Endothelial cell of umbilical vein (primary cell): Measurements from ENCODE around the gene CIRBP. TPM values are rescaled to one million over a fixed set of nuclear protein-coding genes. Genes with fewer than 3 reads are reported as not detected.

ENCODE experiments used
- BruUV-seq: library from RNA; stranded (reverse); fragments of 400-500 nt; replicated peaks from 2 replicates; lab custom pipeline; 2021; lab: Mats Ljungman, UMichigan
- CTCF ChIA-PET: fragments of 300-600, 350-600 bp; sonication (Branson Sonifier 250); formaldehyde crosslinking; loops from one replicate; lab custom pipeline; 2021; ENCODE audit warnings: antibody characterized with exemption, inconsistent platforms; lab: Charles Lee
- POLR2A ChIA-PET: fragments of 300-600, 350-600 bp; sonication (Branson Sonifier 250); formaldehyde crosslinking; loops from one replicate; lab custom pipeline; 2021; ENCODE audit warnings: antibody characterized with exemption, inconsistent platforms; lab: Charles Lee
- DNase-seq: peaks from one replicate; pipeline ENCODE4 v3.0.0-alpha.2; 2011; ENCODE audit warnings: low read depth, low spot score
- FAIRE-seq: peaks from 2 replicates; lab custom pipeline; 2011; peaks lifted over from hg19 to GRCh38; lab: Jason Lieb, UNC
- H2AFZ ChIP-seq: 2 replicates; pipeline ENCODE4 v1.6.0; 2012; ENCODE audit warnings: low read depth, low read length, control low read depth, inconsistent platforms
- H3K27ac ChIP-seq: 2 replicates; pipeline ENCODE4 v1.5.1; 2011; ENCODE audit warnings: low read depth, mild to moderate bottlenecking, control low read depth, low read length, moderate library complexity; ENCODE audit not compliant: insufficient read depth
- H3K27me3 ChIP-seq, 2 experiments: 2 replicates each; pipeline versions ENCODE4 v1.6.0 to v1.6.1; 2011; ENCODE audit warnings: low read length in 2 of 2, mixed read lengths in 1 of 2; ENCODE audit not compliant: control insufficient read depth in 2 of 2, insufficient read depth in 2 of 2
- H3K36me3 ChIP-seq, 2 experiments: 2 replicates in 1 of 2; 3 replicates in 1 of 2; pipeline ENCODE4 v1.5.1; 2011; ENCODE audit warnings: low read length in 2 of 2, mild to moderate bottlenecking in 1 of 2, moderate library complexity in 1 of 2; ENCODE audit not compliant: control insufficient read depth in 2 of 2, insufficient read depth in 2 of 2; ENCODE audit errors: extremely low read depth in 1 of 2
- H3K4me1 ChIP-seq: 3 replicates; pipeline ENCODE4 v1.5.1; 2011; ENCODE audit warnings: mild to moderate bottlenecking, low read length; ENCODE audit not compliant: control insufficient read depth, insufficient read depth; ENCODE audit errors: extremely low read depth
- H3K4me2 ChIP-seq: 2 replicates; pipeline ENCODE4 v1.6.1; 2011; ENCODE audit warnings: low read length, control low read depth, mixed read lengths; ENCODE audit not compliant: insufficient read depth
- H3K4me3 ChIP-seq, 3 experiments: fragments of 200-600 bp in 1 of 3; sonication (generic), shearing (Covaris generic) in 1 of 3; replicated peaks in 1 of 3; 2 replicates each; pipeline ENCODE4 v1.5.1; 2011 to 2016; ENCODE audit warnings: control low read depth in 3 of 3, low read length in 3 of 3, mild to moderate bottlenecking in 2 of 3, inconsistent platforms in 1 of 3, low read depth in 1 of 3, moderate library complexity in 1 of 3; ENCODE audit not compliant: insufficient read depth in 1 of 3
- H3K79me2 ChIP-seq: 2 replicates; pipeline ENCODE4 v1.6.0; 2012; ENCODE audit warnings: low read length, inconsistent platforms; ENCODE audit not compliant: control insufficient read depth, insufficient read depth
- H3K9ac ChIP-seq: replicated peaks from 2 replicates; pipeline ENCODE3; 2011; ENCODE audit warnings: low read length, control low read depth; ENCODE audit not compliant: insufficient read depth; ENCODE audit errors: extremely low read depth
- H3K9me1 ChIP-seq: replicated peaks from 3 replicates; pipeline ENCODE4 v1.6.0; 2011; ENCODE audit warnings: mild to moderate bottlenecking, low read length; ENCODE audit not compliant: control insufficient read depth, insufficient read depth; ENCODE audit errors: extremely low read depth
- H3K9me3 ChIP-seq: replicated peaks from 2 replicates; pipeline ENCODE4 v1.5.1; 2012; ENCODE audit warnings: low read length, inconsistent platforms; ENCODE audit not compliant: control insufficient read depth, insufficient read depth
- H4K20me1 ChIP-seq: replicated peaks from 2 replicates; pipeline ENCODE3; 2011; ENCODE audit warnings: mild to moderate bottlenecking, low read length; ENCODE audit not compliant: control insufficient read depth, insufficient read depth; ENCODE audit errors: extremely low read depth
- CTCF ChIP-seq, 2 donors: IDR thresholded peaks; 1 replicate in 1 of 2; 2 replicates in 1 of 2; pipeline ENCODE4 v1.5.1; 2011; ENCODE audit warnings: low read length in 2 of 2, mild to moderate bottlenecking in 2 of 2, moderate library complexity in 2 of 2, control low read depth in 1 of 2, inconsistent platforms in 1 of 2, low read depth in 1 of 2; ENCODE audit not compliant: insufficient read depth in 1 of 2; ENCODE audit errors: extremely low read depth in 1 of 2
- EZH2 ChIP-seq: IDR thresholded peaks from 2 replicates; pipeline ENCODE4 v1.6.1; 2012; ENCODE audit warnings: borderline replicate concordance, low read depth, mild to moderate bottlenecking, moderate library complexity, low read length, inconsistent platforms; ENCODE audit not compliant: severe bottlenecking
- FOS ChIP-seq: IDR thresholded peaks from 2 replicates; pipeline ENCODE4 v1.6.1; 2011; ENCODE audit warnings: mild to moderate bottlenecking, low read length, moderate library complexity, borderline replicate concordance; ENCODE audit not compliant: insufficient read depth
- GATA2 ChIP-seq: IDR thresholded peaks from 2 replicates; pipeline ENCODE4 v1.7.0; 2011; ENCODE audit warnings: low read depth, mild to moderate bottlenecking, moderate library complexity, mixed read lengths, low read length; ENCODE audit not compliant: insufficient read length, insufficient read depth
- MAX ChIP-seq: IDR thresholded peaks from 2 replicates; pipeline ENCODE4 v1.6.1; 2011; ENCODE audit not compliant: insufficient read depth, insufficient read length
- MYC ChIP-seq: IDR thresholded peaks from one replicate; pipeline ENCODE4 v1.6.1; 2011; ENCODE audit warnings: mild to moderate bottlenecking, low read depth, low read length
- POLR2A ChIP-seq: IDR thresholded peaks from 2 replicates; pipeline ENCODE4 v1.6.1; 2012; ENCODE audit warnings: low read depth, mild to moderate bottlenecking, control low read depth, low read length
- POLR2AphosphoS5 ChIP-seq: IDR thresholded peaks from 2 replicates; pipeline ENCODE4 v1.6.1; 2012; ENCODE audit warnings: low read depth, mild to moderate bottlenecking, control low read depth, low read length, moderate library complexity; ENCODE audit not compliant: insufficient read depth
- dilution Hi-C: fragments of 300-500 bp; cut with MboI; formaldehyde crosslinking; loops from one replicate; pipeline ENCODE4 v1.15.0; 2019; ENCODE audit warnings: low sequenced_read_pairs; ENCODE audit not compliant: extremely low pct_ligation_motif_present
- intact Hi-C: fragments of 100-400 bp; cut with micrococcal nuclease; formaldehyde crosslinking; loops from one replicate; pipeline ENCODE4 v1.10.0; 2022
- polyA plus RNA-seq, 4 experiments: library from polyadenylated mRNA; depleted of rRNA in 3 of 4; stranded (reverse) in 3 of 4; unstranded in 1 of 4; fragments of >200 nt; gene quantifications; 2 replicates each; pipeline versions ENCODE4 v1.2.1 to v1.2.3, GENCODE V29; 2011 to 2012; ENCODE audit warnings: missing spikeins in 1 of 4
- total RNA-seq: library from RNA; stranded (reverse); gene quantifications from 2 replicates; pipeline ENCODE4 v1.2.3, GENCODE V29; 2021

The CIRBP gene
- total and polyA plus RNA-seq, 2 donors (not counting 3 experiments of a cell fraction or from before 2014, with no cell fraction given) = 225 to 439 TPM

DNA sequence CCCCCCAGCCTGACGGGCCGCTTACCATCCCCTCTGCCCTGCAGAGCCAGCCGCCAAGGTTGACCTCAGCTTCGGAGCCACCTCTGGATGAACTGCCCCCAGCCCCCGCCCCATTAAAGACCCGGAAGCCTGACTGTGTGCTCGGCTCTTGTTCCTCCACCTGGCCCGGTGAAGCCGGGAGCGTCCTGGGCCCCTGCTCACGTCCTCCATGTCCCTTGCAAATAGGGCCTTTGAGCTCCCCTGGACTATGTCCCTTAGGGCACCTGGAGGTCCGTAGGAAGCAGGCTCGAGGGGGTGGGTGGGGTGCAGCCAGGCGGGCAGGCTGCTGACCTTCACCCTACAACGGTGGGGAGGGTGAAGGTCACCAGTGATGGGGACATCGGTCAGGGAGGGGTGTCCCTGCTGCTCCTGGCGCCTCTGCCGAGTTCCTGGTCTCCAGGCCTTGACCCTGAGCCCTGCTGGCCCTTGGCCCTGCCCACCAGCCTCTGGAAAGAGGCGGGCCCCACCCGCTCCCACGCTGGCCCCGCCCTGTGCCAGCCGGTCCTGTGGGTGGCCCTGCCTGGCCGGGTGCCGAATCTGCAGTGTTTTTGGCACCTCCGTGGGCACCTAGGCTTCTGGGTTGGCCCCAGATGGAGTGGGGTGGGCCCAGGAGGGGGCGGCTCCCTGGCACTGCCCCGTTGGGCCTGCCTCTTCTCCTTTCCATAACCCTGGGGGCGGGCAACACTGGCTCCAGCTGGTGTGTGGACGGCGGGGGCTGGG lies 24.3 kb upstream of the CIRBP start:
- Histone ChIP-seq H3K9me3 (no peaks in the 10 kb centered on the region), H3K4me1 (peaks cover 19% of the 10 kb centered on the region), H4K20me1 (no peaks in the 10 kb centered on the region), H3K9me1 (no peaks in the 10 kb centered on the region), H3K27me3 (no peaks in the 10 kb centered on the region), H3K79me2 (peaks cover 20% of the 10 kb centered on the region), H3K4me2 (no peak overlapping the region), H3K9ac (no peak overlapping the region), H2AFZ (no peak overlapping the region), H3K27ac (no peak overlapping the region), H3K4me3 (no peak overlapping the region), H3K36me3 (peaks cover 0 to 1% of the 10 kb centered on the region in 2 experiments)
- FAIRE-seq (no peak), DNase-seq (no peak)
- TF ChIP-seq MYC (no peak), POLR2A (peak; percentile 10)
- intact Hi-C loops (loop anchor here (1.0 to 10.0 kb wide), 4 partner anchors 21 to 450 kb away; partner anchors contain the start of gene PTBP1), dilution Hi-C loops (no loop called here)
- POLR2A ChIA-PET = interaction anchor here (0.8 to 4.9 kb wide), 5 partner anchors 8 to 30 kb away, joined by 4 to 87 read pairs (median 8); partner anchors contain the start of genes CIRBP and FAM174C
- no TSS peak for BruUV-seq
- CTCF ChIA-PET = interaction anchor here (0.6 to 7.3 kb wide), 32 partner anchors 8 to 261 kb away, joined by 3 to 1001 read pairs (median 5); partner anchors contain the start of genes ARHGAP45, CIRBP, CNN2 and FAM174C

DNA sequence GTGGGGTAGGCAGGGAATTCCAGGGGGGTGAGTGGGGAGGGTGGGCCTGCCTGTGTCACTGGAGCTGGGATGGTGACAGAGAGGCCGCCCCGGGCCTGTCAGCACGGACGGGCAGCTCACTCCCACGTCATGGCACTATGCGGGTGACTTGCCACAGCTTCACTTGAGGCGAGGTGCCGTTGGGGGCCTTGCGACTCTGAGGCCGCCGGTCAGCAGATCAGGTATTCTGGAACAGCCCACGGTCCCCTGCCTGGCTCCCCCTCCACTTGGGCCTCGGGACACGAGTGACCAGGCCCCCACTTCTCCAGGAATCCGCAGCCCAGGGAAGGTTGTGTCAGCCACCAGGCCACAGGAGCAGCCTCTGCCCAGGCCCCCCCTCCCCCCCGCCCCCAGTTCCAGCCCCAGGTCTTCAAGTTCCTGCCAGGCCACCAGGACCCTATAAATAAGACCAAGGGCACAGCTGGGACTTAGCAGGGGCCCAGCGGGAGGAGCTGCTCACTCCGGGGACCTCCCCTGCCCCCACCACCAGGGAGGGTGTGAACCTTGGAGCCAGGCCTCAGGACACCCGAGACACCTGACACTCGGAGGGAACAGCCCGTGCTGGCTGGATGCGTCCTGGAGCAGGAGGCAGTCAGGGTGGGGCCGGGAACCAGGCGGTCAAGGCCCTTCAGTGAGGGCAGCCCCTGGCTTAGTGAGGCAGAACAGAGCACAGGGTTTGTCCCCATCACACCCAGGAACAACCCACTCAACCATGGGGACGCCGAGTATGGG lies 23.5 kb upstream of the CIRBP start:
- intact Hi-C loops = loop anchor here (10.0 kb wide), 1 partner anchor 451 kb away; the partner anchor contains the start of gene PTBP1
- Histone ChIP-seq H3K27ac (no peak overlapping the region), H3K9me1 (no peaks in the 10 kb centered on the region), H3K79me2 (peaks cover 28% of the 10 kb centered on the region), H3K9ac (no peak overlapping the region), H3K4me3 (no peak overlapping the region), H3K27me3 (no peaks in the 10 kb centered on the region), H3K36me3 (peaks cover 0 to 2% of the 10 kb centered on the region in 2 experiments), H3K4me1 (peaks cover 18% of the 10 kb centered on the region), H3K4me2 (no peak overlapping the region), H4K20me1 (no peaks in the 10 kb centered on the region), H3K9me3 (no peaks in the 10 kb centered on the region), H2AFZ (no peak overlapping the region)
- dilution Hi-C loops = no loop called here
- DNase-seq = no peak
- BruUV-seq = no TSS peak
- no peak for TF ChIP-seq POLR2AphosphoS5
- no peak for TF ChIP-seq FOS
- TF ChIP-seq GATA2 = no peak
- no peak for TF ChIP-seq EZH2
- no peak for TF ChIP-seq CTCF (IDR thresholded peaks at IDR 0.05; ENCODE audit: extremely low read depth in 1 of 2, insufficient read depth in 1 of 2, low read depth in 1 of 2, low read length in 2 of 2)
- no peak for TF ChIP-seq MYC
- no peak for TF ChIP-seq MAX
- POLR2A ChIA-PET = interaction anchor here (4.9 kb wide), 1 partner anchor 24 kb away, joined by 87 read pairs; the partner anchor contains the start of gene CIRBP
- FAIRE-seq = no peak
- CTCF ChIA-PET = interaction anchor here (2.0 to 7.3 kb wide), 4 partner anchors 13 to 30 kb away, joined by 18 to 1001 read pairs (median 52); partner anchors contain the start of genes CIRBP and FAM174C
